OCI-LY7 (cell line): ENCODE data around the gene WDR90.

Experiments
- EZH2phosphoT487 ChIP-seq: fragments of 200-600 bp; sonication (generic); IDR thresholded peaks from 2 replicates; pipeline ENCODE4 v1.6.1; 2018; ENCODE audit warnings: low read depth, borderline replicate concordance, mild to moderate bottlenecking, mixed run types, antibody characterized with exemption, low read length, moderate library complexity, mixed read lengths
- TF ChIP-seq, protein P1 (sequence below): fragments of 200-600 bp; sonication (generic); conservative IDR thresholded peaks from 2 replicates; pipeline ENCODE4 v1.5.1; 2014; ENCODE audit warnings: mild to moderate bottlenecking, antibody characterized with exemption, low read length, moderate library complexity, mixed read lengths

DNA sequence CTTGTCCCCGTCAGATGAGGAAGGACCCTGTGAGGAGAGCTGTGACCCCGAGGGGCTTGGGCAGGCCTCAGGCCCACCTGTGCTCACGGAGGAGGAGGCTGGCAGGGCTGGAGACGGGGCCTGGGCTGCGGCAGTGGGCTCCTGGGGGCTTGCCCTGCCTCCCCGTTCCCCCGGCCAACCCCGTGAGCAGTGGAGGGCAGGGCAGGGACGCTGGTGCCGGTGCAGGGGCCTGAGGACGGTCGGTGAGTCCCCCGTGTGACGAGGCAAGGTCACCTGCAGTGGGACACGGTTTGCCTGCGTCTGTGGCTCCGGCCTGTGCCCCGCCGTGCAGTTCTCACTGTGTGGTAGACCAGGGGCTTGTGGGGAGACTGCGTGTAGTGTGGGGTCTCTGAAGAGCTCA lies 10.5 kb downstream of the WDR90 start:
- TF ChIP-seq EZH2phosphoT487: no peak
- TF ChIP-seq, protein P1, sequence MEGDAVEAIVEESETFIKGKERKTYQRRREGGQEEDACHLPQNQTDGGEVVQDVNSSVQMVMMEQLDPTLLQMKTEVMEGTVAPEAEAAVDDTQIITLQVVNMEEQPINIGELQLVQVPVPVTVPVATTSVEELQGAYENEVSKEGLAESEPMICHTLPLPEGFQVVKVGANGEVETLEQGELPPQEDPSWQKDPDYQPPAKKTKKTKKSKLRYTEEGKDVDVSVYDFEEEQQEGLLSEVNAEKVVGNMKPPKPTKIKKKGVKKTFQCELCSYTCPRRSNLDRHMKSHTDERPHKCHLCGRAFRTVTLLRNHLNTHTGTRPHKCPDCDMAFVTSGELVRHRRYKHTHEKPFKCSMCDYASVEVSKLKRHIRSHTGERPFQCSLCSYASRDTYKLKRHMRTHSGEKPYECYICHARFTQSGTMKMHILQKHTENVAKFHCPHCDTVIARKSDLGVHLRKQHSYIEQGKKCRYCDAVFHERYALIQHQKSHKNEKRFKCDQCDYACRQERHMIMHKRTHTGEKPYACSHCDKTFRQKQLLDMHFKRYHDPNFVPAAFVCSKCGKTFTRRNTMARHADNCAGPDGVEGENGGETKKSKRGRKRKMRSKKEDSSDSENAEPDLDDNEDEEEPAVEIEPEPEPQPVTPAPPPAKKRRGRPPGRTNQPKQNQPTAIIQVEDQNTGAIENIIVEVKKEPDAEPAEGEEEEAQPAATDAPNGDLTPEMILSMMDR: no peak
